Mesodermal cell (in vitro differentiated cells): ENCODE measurements around the gene RNF14.

ENCODE experiments used
- H3K27ac ChIP-seq: 2 replicates; pipeline ENCODE4 v1.7.0; 2013; ENCODE audit warnings: mild to moderate bottlenecking, low read depth, low read length, moderate library complexity; ENCODE audit not compliant: severe bottlenecking
- H3K36me3 ChIP-seq: 2 replicates; pipeline ENCODE4 v1.7.1; 2013; ENCODE audit warnings: mild to moderate bottlenecking, low read length, moderate library complexity; ENCODE audit not compliant: control insufficient read depth, insufficient read depth
- H3K4me1 ChIP-seq: one replicate; pipeline ENCODE4 v1.7.1; 2013; ENCODE audit warnings: mild to moderate bottlenecking, low read length; ENCODE audit not compliant: insufficient read depth, control insufficient read depth, poor library complexity, severe bottlenecking
- H3K4me3 ChIP-seq: 2 replicates; pipeline ENCODE4 v1.7.0; 2013; ENCODE audit warnings: low read length, control low read depth, mild to moderate bottlenecking; ENCODE audit not compliant: insufficient read depth, poor library complexity, severe bottlenecking; ENCODE audit errors: extremely low read depth
- H3K9me3 ChIP-seq: 2 replicates; pipeline ENCODE4 v1.7.1; 2013; ENCODE audit warnings: mild to moderate bottlenecking, low read length, moderate library complexity; ENCODE audit not compliant: control insufficient read depth
- WGBS, 2 experiments: methylation state at CpG; one replicate each; pipeline ENCODE4 v1.1.5; 2013; ENCODE audit warnings: missing lambda C conversion rate in 2 of 2; ENCODE audit not compliant: insufficient coverage in 2 of 2; 5-methylcytosine and 5-hydroxymethylcytosine counted together

Gene RNF14

GRCh38 chr5:142015781-142016533, 47.1 kb downstream of the RNF14 start:
- 92 to 95% methylated on average over 2 to 4 of the region's 6 CpGs for WGBS, 2 experiments
- Histone ChIP-seq H3K27ac (peak overlapping the region; percentile 69), H3K4me1 (peaks cover 18% of the 10 kb centered on the region), H3K9me3 (peaks cover 6% of the 10 kb centered on the region), H3K4me3 (no peak overlapping the region), H3K36me3 (peaks cover 9% of the 10 kb centered on the region)

GRCh38 chr5:142016556-142016955, 47.7 kb downstream of the RNF14 start:
- WGBS, 2 experiments = 98 to 100% methylated on average over 4 of the region's 4 CpGs
- Histone ChIP-seq H3K36me3 (peaks cover 3% of the 10 kb centered on the region), H3K4me1 (peaks cover 18% of the 10 kb centered on the region), H3K27ac (no peak overlapping the region), H3K9me3 (peaks cover 6% of the 10 kb centered on the region), H3K4me3 (no peak overlapping the region)

GRCh38 chr5:142017832-142018427, 49.0 kb downstream of the RNF14 start:
- H3K9me3 ChIP-seq = peaks cover 6% of the 10 kb centered on the region
- H3K27ac ChIP-seq = no peak overlapping the region
- H3K36me3 ChIP-seq = no peaks in the 10 kb centered on the region
- peaks cover 18% of the 10 kb centered on the region for H3K4me1 ChIP-seq
- 89 to 91% methylated on average over 4 to 5 of the region's 5 CpGs for WGBS, 2 experiments
- H3K4me3 ChIP-seq = no peak overlapping the region

DNA sequence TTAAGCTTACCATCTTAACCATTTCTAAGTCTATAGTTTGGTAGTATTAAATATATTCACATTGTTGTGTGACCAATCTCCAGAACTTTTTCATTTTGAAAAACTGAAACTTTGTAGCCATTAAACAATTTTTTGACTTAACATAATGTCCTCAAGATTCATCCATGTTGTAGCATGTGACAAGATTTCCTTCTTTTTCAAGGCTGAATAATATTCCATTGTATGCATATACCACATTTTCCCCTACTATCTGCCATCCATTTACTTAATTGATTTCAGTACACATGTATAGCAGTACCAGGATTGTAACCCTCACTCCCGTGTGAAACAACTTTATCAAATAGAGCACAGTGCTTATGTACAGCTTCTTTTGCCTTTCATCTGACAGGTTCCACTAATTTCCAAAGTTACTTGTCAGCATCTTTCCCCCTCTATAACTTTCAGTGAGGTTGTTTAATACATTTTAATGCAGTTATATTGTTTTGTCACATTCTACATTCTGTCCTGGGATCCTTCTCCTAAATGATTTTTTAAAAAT, 51.3 kb downstream of the RNF14 start:
- H3K36me3 ChIP-seq = no peaks in the 10 kb centered on the region
- H3K27ac ChIP-seq = no peak overlapping the region
- H3K4me3 ChIP-seq = no peak overlapping the region
- 71 to 89% methylated on average over 1 of the region's 1 CpG for WGBS, 2 experiments
- H3K9me3 ChIP-seq = peaks cover 6% of the 10 kb centered on the region
- peaks cover 12% of the 10 kb centered on the region for H3K4me1 ChIP-seq

DNA sequence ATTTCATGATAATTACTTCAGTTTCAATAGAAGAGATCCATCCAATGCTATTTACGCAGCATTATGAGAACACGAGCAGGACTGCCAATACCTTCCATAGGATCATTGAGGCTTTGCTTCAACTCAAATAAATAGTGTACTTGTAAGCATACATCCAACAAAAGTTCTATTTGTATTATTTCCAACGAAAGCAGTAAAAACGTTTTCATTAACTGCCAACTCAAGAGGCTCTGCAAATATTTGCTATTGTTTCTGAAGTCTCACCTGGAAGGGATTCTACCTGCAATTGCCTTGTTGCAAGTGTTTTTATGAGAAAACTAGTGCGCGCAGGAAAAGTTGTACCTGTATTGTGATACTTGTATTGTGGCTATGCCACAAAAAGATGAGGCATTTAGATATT, 54.9 kb downstream of the RNF14 start:
- Histone ChIP-seq H3K4me3 (no peak overlapping the region), H3K27ac (no peak overlapping the region), H3K4me1 (no peaks in the 10 kb centered on the region), H3K36me3 (no peaks in the 10 kb centered on the region), H3K9me3 (peaks cover 6% of the 10 kb centered on the region)
- WGBS, 2 experiments = 94 to 100% methylated on average over 2 of the region's 6 CpGs

GRCh38 chr5:142024771-142025304, 55.9 kb downstream of the RNF14 start:
- 2 to 3% methylated on average over 20 to 23 of the region's 26 CpGs for WGBS, 2 experiments
- no peaks in the 10 kb centered on the region for H3K4me1 ChIP-seq
- no peaks in the 10 kb centered on the region for H3K36me3 ChIP-seq
- H3K27ac ChIP-seq = peak overlapping the region; percentile 85
- H3K9me3 ChIP-seq = peaks cover 6% of the 10 kb centered on the region
- H3K4me3 ChIP-seq = peak overlapping the region; percentile 33

DNA sequence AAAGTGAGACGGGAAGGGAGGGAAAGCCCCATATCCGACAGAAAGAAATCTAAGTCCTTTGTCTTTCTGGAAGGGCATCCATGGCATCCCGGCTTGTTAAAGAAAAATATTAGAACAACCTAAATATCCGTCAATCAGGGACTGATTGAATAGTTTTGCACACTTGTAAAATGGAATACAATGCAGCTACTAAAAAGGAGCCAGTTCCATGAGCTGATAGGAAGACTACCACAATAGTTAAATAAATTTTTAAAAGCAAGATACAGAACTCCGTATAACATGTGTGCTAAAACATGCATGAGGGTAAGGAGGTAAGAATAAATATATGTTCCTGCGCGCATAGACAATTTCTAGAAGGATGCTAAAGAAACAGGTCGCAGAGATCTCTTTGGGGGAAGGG, 56.7 kb downstream of the RNF14 start:
- Histone ChIP-seq H3K36me3 (no peaks in the 10 kb centered on the region), H3K9me3 (peaks cover 1% of the 10 kb centered on the region), H3K4me3 (no peak overlapping the region), H3K4me1 (no peaks in the 10 kb centered on the region), H3K27ac (no peak overlapping the region)
- 96% methylated on average over 4 to 5 of the region's 8 CpGs for WGBS, 2 experiments

- H3K4me3 ChIP-seq = no peak overlapping the region
- 100% methylated on average over 1 of the region's 2 CpGs for WGBS, 2 experiments
- no peaks in the 10 kb centered on the region for H3K9me3 ChIP-seq
- H3K4me1 ChIP-seq = no peaks in the 10 kb centered on the region
- no peaks in the 10 kb centered on the region for H3K36me3 ChIP-seq
- H3K27ac ChIP-seq = no peak overlapping the region
Observed at GRCh38 chr5:142032150-142032549, 63.2 kb downstream of the RNF14 start.

- H3K9me3 ChIP-seq = no peaks in the 10 kb centered on the region
- no peak overlapping the region for H3K27ac ChIP-seq
- WGBS, 2 experiments = 89 to 92% methylated on average over 12 to 16 of the region's 19 CpGs
- no peaks in the 10 kb centered on the region for H3K36me3 ChIP-seq
- no peaks in the 10 kb centered on the region for H3K4me1 ChIP-seq
- no peak overlapping the region for H3K4me3 ChIP-seq
Observed at GRCh38 chr5:142032747-142033631, 64.1 kb downstream of the RNF14 start.
